ENCODE data around the gene TBPL1. TPM values are rescaled to one million over a fixed set of nuclear protein-coding genes. Genes with fewer than 3 reads are reported as not detected.
A peak's percentile ranks its signal among the peaks of the same experiment; 100 is the strongest.

TBPL1 gene
- total and polyA plus RNA-seq, 9 of the 15 experiments (the other 6 are each of a cell fraction or from before 2014, with no cell fraction given) = 78.1 to 152 (median 107) TPM

DNA sequence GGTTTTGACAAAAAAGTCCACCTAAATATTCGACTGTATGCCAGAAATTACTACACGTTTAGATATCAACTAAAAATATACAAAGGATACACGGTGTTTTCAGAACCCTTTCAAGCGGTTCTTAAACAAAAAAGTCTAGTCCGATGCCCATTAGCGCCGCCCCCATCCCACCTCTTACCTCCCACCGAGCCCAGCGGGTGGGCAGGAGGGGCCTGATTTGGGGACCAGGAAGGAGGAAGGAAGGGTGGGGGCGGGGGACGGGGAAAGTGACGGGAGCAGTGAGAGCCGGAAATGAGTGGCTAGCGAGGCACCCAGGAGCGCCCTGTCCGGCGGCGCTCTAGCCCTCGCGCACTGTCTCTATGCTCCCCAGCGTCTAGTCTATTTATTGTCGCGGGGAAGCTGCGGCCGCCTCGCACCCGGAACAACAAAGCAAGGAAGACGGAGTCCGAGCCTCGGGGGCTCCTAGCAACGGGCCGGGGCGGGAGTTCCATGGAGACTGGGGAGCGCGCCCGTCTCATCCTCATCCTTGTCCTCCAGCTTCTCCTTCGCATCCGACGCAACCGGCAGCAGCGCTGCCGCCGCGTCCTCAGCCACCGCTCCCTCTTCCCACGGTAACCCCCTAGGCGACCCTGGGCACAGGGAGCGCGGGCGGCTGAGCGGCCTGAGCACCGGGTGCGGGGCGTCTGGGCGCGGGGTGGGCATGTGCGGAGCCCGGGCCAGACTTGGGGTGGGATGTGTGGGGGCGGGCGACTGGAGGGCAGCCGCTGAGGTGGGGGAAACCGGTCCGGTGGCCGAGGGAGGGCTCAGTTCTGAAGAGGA lies at the start of gene TBPL1 (continued):
- TF ChIP-seq TCF3 (CRISPR knock-in tag; IDR thresholded peaks at IDR 0.05) = peak; percentile 47; the same call in 1 of the 2 replicates
- TF ChIP-seq SMAD4 (CRISPR knock-in tag; conservative IDR thresholded peaks at IDR 0.05) = peak; percentile 96
- no peak for TF ChIP-seq JUNB (CRISPR knock-in tag; conservative IDR thresholded peaks at IDR 0.05)
- TF ChIP-seq TAF9B (IDR thresholded peaks at IDR 0.05; ENCODE audit: partially characterized antibody) = peak; percentile 85
- no peak for TF ChIP-seq STAG1 (CRISPR knock-in tag; IDR thresholded peaks at IDR 0.05; ENCODE audit: borderline replicate concordance)
- TF ChIP-seq ARNT (IDR thresholded peaks at IDR 0.05) = peak in 1 of 2 experiments; percentile 80; a peak in 1 of 4 replicates
- TF ChIP-seq TEAD4 (IDR thresholded peaks at IDR 0.05; ENCODE audit: low read length) = peak; percentile 29; the same call in 1 of the 2 replicates
- no peak for TF ChIP-seq TEAD4 (CRISPR knock-in tag; IDR thresholded peaks at IDR 0.05; ENCODE audit: borderline replicate concordance)
- TF ChIP-seq HCFC1 (IDR thresholded peaks at IDR 0.05; ENCODE audit: low read depth, low read length) = peak; percentile 81
- peak; percentile 31 to 90; a peak in 3 of 4 replicates for TF ChIP-seq TBL1XR1 (IDR thresholded peaks at IDR 0.05; ENCODE audit: low read length in 2 of 2)
- TF ChIP-seq, protein P1, sequence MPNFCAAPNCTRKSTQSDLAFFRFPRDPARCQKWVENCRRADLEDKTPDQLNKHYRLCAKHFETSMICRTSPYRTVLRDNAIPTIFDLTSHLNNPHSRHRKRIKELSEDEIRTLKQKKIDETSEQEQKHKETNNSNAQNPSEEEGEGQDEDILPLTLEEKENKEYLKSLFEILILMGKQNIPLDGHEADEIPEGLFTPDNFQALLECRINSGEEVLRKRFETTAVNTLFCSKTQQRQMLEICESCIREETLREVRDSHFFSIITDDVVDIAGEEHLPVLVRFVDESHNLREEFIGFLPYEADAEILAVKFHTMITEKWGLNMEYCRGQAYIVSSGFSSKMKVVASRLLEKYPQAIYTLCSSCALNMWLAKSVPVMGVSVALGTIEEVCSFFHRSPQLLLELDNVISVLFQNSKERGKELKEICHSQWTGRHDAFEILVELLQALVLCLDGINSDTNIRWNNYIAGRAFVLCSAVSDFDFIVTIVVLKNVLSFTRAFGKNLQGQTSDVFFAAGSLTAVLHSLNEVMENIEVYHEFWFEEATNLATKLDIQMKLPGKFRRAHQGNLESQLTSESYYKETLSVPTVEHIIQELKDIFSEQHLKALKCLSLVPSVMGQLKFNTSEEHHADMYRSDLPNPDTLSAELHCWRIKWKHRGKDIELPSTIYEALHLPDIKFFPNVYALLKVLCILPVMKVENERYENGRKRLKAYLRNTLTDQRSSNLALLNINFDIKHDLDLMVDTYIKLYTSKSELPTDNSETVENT (CRISPR knock-in tag; IDR thresholded peaks at IDR 0.05) = peak; percentile 99
- TF ChIP-seq NR2C1 (IDR thresholded peaks at IDR 0.05) = peak; percentile 88
- TF ChIP-seq NR2C1 (tag; IDR thresholded peaks at IDR 0.05) = peak; percentile 85
- TF ChIP-seq RBBP5 (IDR thresholded peaks at IDR 0.05; ENCODE audit: borderline replicate concordance, insufficient read depth, low read length, poor library complexity, severe bottlenecking) = peak; percentile 97
- no peak; the same call in none of the 2 replicates for TF ChIP-seq ATF7 (IDR thresholded peaks at IDR 0.05)
- TF ChIP-seq, protein P2, sequence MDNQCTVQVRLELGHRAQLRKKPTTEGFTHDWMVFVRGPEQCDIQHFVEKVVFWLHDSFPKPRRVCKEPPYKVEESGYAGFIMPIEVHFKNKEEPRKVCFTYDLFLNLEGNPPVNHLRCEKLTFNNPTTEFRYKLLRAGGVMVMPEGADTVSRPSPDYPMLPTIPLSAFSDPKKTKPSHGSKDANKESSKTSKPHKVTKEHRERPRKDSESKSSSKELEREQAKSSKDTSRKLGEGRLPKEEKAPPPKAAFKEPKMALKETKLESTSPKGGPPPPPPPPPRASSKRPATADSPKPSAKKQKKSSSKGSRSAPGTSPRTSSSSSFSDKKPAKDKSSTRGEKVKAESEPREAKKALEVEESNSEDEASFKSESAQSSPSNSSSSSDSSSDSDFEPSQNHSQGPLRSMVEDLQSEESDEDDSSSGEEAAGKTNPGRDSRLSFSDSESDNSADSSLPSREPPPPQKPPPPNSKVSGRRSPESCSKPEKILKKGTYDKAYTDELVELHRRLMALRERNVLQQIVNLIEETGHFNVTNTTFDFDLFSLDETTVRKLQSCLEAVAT (IDR thresholded peaks at IDR 0.05) = peak; percentile 56 to 85
- peak; percentile 92 for TF ChIP-seq GTF2F1 (IDR thresholded peaks at IDR 0.05; ENCODE audit: low read depth, low read length)
- peak; percentile 99 for TF ChIP-seq POLR2G (IDR thresholded peaks at IDR 0.05; ENCODE audit: low read depth, low read length)
- no peak for TF ChIP-seq FOXJ3 (CRISPR knock-in tag; IDR thresholded peaks at IDR 0.05)
- TF ChIP-seq GTF2E2 (tag; IDR thresholded peaks at IDR 0.05) = peak; percentile 55; the same call in 1 of the 2 replicates
- 0 out of 2 replicates have a peak, but pooled peaks have one; percentile 45 for TF ChIP-seq CC2D1A (IDR thresholded peaks at IDR 0.05)
- peak; percentile 6; the same call in 1 of the 2 replicates for TF ChIP-seq FOXK1 (CRISPR knock-in tag; IDR thresholded peaks at IDR 0.05; ENCODE audit: borderline replicate concordance)
- no peak for TF ChIP-seq MAFF (IDR thresholded peaks at IDR 0.05; ENCODE audit: low read length)
- peak; percentile 94 for TF ChIP-seq GABPB1 (CRISPR knock-in tag; IDR thresholded peaks at IDR 0.05)
- peak; percentile 96 for TF ChIP-seq TAF1 (IDR thresholded peaks at IDR 0.05; ENCODE audit: control insufficient read depth, extremely low read depth, insufficient read depth, low read length, severe bottlenecking)
- TF ChIP-seq, protein P3, sequence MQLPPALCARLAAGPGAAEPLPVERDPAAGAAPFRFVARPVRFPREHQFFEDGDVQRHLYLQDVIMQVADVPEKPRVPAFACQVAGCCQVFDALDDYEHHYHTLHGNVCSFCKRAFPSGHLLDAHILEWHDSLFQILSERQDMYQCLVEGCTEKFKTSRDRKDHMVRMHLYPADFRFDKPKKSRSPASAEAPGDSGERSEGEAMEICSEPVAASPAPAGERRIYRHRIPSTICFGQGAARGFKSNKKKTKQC (CRISPR knock-in tag; IDR thresholded peaks at IDR 0.05) = no peak

Data from K562 (cell line).